IMR-90 (cell line): ENCODE data around the gene UBE2O. TPM values are rescaled to one million over a fixed set of nuclear protein-coding genes. Genes with fewer than 3 reads are reported as not detected.

Experiments used
- ATAC-seq: fragments of 200-7000 bp; cut with Tn5 transposase; 2 replicates; pipeline ENCODE4 v1.9.1; 2020; ENCODE audit warnings: low read depth, mild to moderate bottlenecking, moderate library complexity
- BruUV-seq: library from RNA; stranded (reverse); fragments of 400-500 nt; replicated peaks from 2 replicates; lab custom pipeline; 2021; lab: Mats Ljungman, UMichigan
- CTCF ChIA-PET: fragments of 300-600 bp; formaldehyde crosslinking; extraction: SDS; loops from one replicate; lab custom pipeline; 2021; ENCODE audit warnings: antibody characterized with exemption; lab: Yijun Ruan, JAX
- POLR2A ChIA-PET: fragments of 300-600 bp; sonication (Branson Sonifier 250); formaldehyde crosslinking; loops from one replicate; lab custom pipeline; 2022; ENCODE audit warnings: antibody characterized with exemption; ENCODE audit not compliant: unreplicated experiment; lab: Charles Lee
- DNase-seq: peaks from one replicate; pipeline ENCODE4 v3.0.0; 2013
- H2AFZ ChIP-seq: replicated peaks from 2 replicates; pipeline ENCODE3; 2013; ENCODE audit warnings: low read length, mild to moderate bottlenecking; ENCODE audit not compliant: poor library complexity
- H2AK5ac ChIP-seq: 2 replicates; pipeline ENCODE4 v1.6.1; 2013; ENCODE audit warnings: low read depth, low read length, inconsistent platforms
- H2AK9ac ChIP-seq: replicated peaks from 2 replicates; pipeline ENCODE3; 2013; ENCODE audit warnings: mild to moderate bottlenecking, low read depth, low read length, moderate library complexity; ENCODE audit not compliant: poor library complexity
- H2BK120ac ChIP-seq: 2 replicates; pipeline ENCODE4 v1.6.1; 2013; ENCODE audit warnings: low read depth, low read length, inconsistent platforms
- H2BK15ac ChIP-seq: 3 replicates; pipeline ENCODE4 v1.6.1; 2013; ENCODE audit warnings: low read depth, low read length, inconsistent platforms
- H2BK20ac ChIP-seq: 2 replicates; pipeline ENCODE4 v1.6.1; 2013; ENCODE audit warnings: low read depth, mild to moderate bottlenecking, inconsistent platforms, low read length, moderate library complexity
- H2BK5ac ChIP-seq: 2 replicates; pipeline ENCODE4 v1.6.1; 2013; ENCODE audit warnings: mild to moderate bottlenecking, low read depth, low read length, inconsistent platforms; ENCODE audit not compliant: poor library complexity, severe bottlenecking
- H3K14ac ChIP-seq: replicated peaks from 2 replicates; pipeline ENCODE4 v1.6.1; 2013; ENCODE audit warnings: low read depth, low read length, inconsistent platforms
- H3K18ac ChIP-seq: 2 replicates; pipeline ENCODE4 v1.6.1; 2013; ENCODE audit warnings: low read depth, low read length, control low read depth
- H3K23ac ChIP-seq: 2 replicates; pipeline ENCODE4 v1.6.1; 2013; ENCODE audit warnings: low read depth, low read length, inconsistent platforms
- H3K27ac ChIP-seq: 2 replicates; pipeline ENCODE4 v1.5.1; 2013; ENCODE audit warnings: mild to moderate bottlenecking, control low read depth, low read length; ENCODE audit not compliant: insufficient read depth
- H3K27me3 ChIP-seq: 2 replicates; pipeline ENCODE4 v1.6.1; 2013; ENCODE audit warnings: low read length; ENCODE audit not compliant: control insufficient read depth, insufficient read depth
- H3K36me3 ChIP-seq: 2 replicates; pipeline ENCODE4 v1.6.1; 2013; ENCODE audit warnings: low read length, mixed read lengths; ENCODE audit not compliant: control insufficient read depth, insufficient read depth
- H3K4ac ChIP-seq: 2 replicates; pipeline ENCODE4 v1.6.1; 2013; ENCODE audit warnings: low read depth, low read length, inconsistent platforms
- H3K4me1 ChIP-seq: 2 replicates; pipeline ENCODE4 v1.6.1; 2013; ENCODE audit warnings: low read length, mixed read lengths; ENCODE audit not compliant: control insufficient read depth, insufficient read depth
- H3K4me2 ChIP-seq: 2 replicates; pipeline ENCODE4 v1.6.1; 2013; ENCODE audit warnings: low read depth, mild to moderate bottlenecking, control low read depth, low read length, moderate library complexity
- H3K4me3 ChIP-seq: 2 replicates; pipeline ENCODE4 v1.5.1; 2013; ENCODE audit warnings: low read depth, mild to moderate bottlenecking, control low read depth, low read length, moderate library complexity; ENCODE audit not compliant: insufficient read depth
- H3K56ac ChIP-seq: 2 replicates; pipeline ENCODE4 v1.6.1; 2013; ENCODE audit warnings: low read length, inconsistent platforms; ENCODE audit not compliant: insufficient read depth; ENCODE audit errors: extremely low read depth
- H3K79me1 ChIP-seq, 2 experiments: 2 replicates each; pipeline ENCODE4 v1.6.1; 2013; ENCODE audit warnings: low read length in 2 of 2, inconsistent platforms in 1 of 2, low read depth in 1 of 2
- H3K9ac ChIP-seq: 2 replicates; pipeline ENCODE4 v1.6.1; 2013; ENCODE audit warnings: low read depth, low read length, control low read depth
- H3K9me1 ChIP-seq: 2 replicates; pipeline ENCODE4 v1.6.1; 2013; ENCODE audit warnings: low read length, inconsistent platforms; ENCODE audit not compliant: insufficient read depth
- H3K9me3 ChIP-seq: 2 replicates; pipeline ENCODE4 v1.6.1; 2013; ENCODE audit warnings: low read length; ENCODE audit not compliant: control insufficient read depth, insufficient read depth
- H4K20me1 ChIP-seq: 2 replicates; pipeline ENCODE4 v1.6.1; 2013; ENCODE audit warnings: low read length, inconsistent platforms; ENCODE audit not compliant: insufficient read depth
- H4K5ac ChIP-seq: 2 replicates; pipeline ENCODE4 v1.6.1; 2013; ENCODE audit warnings: mild to moderate bottlenecking, low read depth, low read length, control low read depth
- H4K8ac ChIP-seq, 2 experiments: 2 replicates each; pipeline ENCODE4 v1.6.1; 2013; ENCODE audit warnings: low read depth in 2 of 2, low read length in 2 of 2, control low read depth in 1 of 2, inconsistent platforms in 1 of 2
- H4K91ac ChIP-seq: 2 replicates; pipeline ENCODE4 v1.6.1; 2013; ENCODE audit warnings: low read depth, low read length, inconsistent platforms; ENCODE audit not compliant: insufficient read depth
- CEBPB ChIP-seq: IDR thresholded peaks from 2 replicates; pipeline ENCODE4 v1.6.1; 2012; ENCODE audit warnings: low read depth, low read length, improper control_type of control experiment
- CTCF ChIP-seq: conservative IDR thresholded peaks from 2 replicates; pipeline ENCODE4 v1.5.1; 2012; ENCODE audit warnings: mild to moderate bottlenecking, low read depth, low read length, improper control_type of control experiment
- SMC3 ChIP-seq: fragments of 150-350 bp; IDR thresholded peaks from 2 replicates; pipeline ENCODE4 v1.6.1; 2016; ENCODE audit warnings: low read depth, mild to moderate bottlenecking, antibody characterized with exemption, low read length, moderate library complexity
- WGBS, 2 experiments: methylation state at CpG; one replicate each; pipeline versions ENCODE4 v1.1.5 to v1.1.7; 2013; ENCODE audit warnings: missing lambda C conversion rate in 2 of 2; ENCODE audit not compliant: insufficient read length in 1 of 2; ENCODE audit errors: extremely low coverage in 2 of 2; 5-methylcytosine and 5-hydroxymethylcytosine counted together
- dilution Hi-C: fragments of 300-500 bp; cut with HindIII; formaldehyde crosslinking; loops from one replicate; pipeline ENCODE4 v1.14.3; 2018; ENCODE audit warnings: low sequenced_read_pairs; ENCODE audit not compliant: unreplicated experiment
- in situ Hi-C: fragments of 300-500 bp; cut with MboI; formaldehyde crosslinking; loops from 3 replicates; pipeline ENCODE4 v1.14.3; 2019; ENCODE audit warnings: low sequenced_read_pairs, inconsistent platforms, mixed read lengths
- intact Hi-C: fragments of 100-400 bp; cut with micrococcal nuclease; formaldehyde crosslinking; loops from 2 replicates; pipeline ENCODE4 v1.10.0; 2022
- polyA plus RNA-seq, 3 experiments: library from polyadenylated mRNA; depleted of rRNA; stranded (reverse); fragments of >200 nt; gene quantifications; 2 replicates each; pipeline ENCODE4 v1.2.3, GENCODE V29; 2012; ENCODE audit warnings: low replicate concordance in 1 of 3
- total RNA-seq: library from RNA; depleted of rRNA; stranded (reverse); fragments of >200 nt; gene quantifications from 2 replicates; pipeline ENCODE4 v1.2.3, GENCODE V29; 2012

Gene UBE2O
- total and polyA plus RNA-seq, 2 of the 4 experiments (the other 2 are of a cell fraction): 17.6 TPM

- Histone ChIP-seq H3K36me3 (no peaks in the 10 kb centered on the region), H3K9ac (no peak overlapping the region), H2BK5ac (no peak overlapping the region), H2AFZ (peak overlapping the region; percentile 63), H3K27ac (no peak overlapping the region), H2AK9ac (peak overlapping the region; percentile 65), H3K9me3 (no peaks in the 10 kb centered on the region), H3K56ac (no peak overlapping the region), H4K5ac (no peak overlapping the region), H3K4me3 (no peak overlapping the region), H3K23ac (no peak overlapping the region), H3K14ac (no peak overlapping the region), H4K91ac (no peak overlapping the region), H3K4ac (no peak overlapping the region), H2BK15ac (no peak overlapping the region), H3K4me2 (no peak overlapping the region), H3K18ac (no peak overlapping the region), H4K20me1 (no peaks in the 10 kb centered on the region), H3K27me3 (0 out of 2 replicates have a peak, but pooled peaks cover 4% of the 10 kb centered on the region), H3K79me1 (no peaks in the 10 kb centered on the region), H4K8ac (no peak overlapping the region), H2AK5ac (no peak overlapping the region), H2BK120ac (no peak overlapping the region), H3K4me1 (peaks cover 6% of the 10 kb centered on the region; the same call in 1 of the 2 replicates), H3K9me1 (no peaks in the 10 kb centered on the region), H2BK20ac (no peak overlapping the region)
- ChIA-PET POLR2A (no interaction called here), CTCF (no interaction called here)
- TF ChIP-seq CTCF: no peak
- peak; percentile 57 for TF ChIP-seq CEBPB
- no peak for TF ChIP-seq SMC3
- WGBS, 2 experiments: 88% methylated on average over 10 of the region's 24 CpGs; no CpG with 5 or more reads in 1 of the 2 experiments
- DNase-seq (no peak), ATAC-seq (no peak)
- intact Hi-C loops (loop anchor here (5.0 kb wide), 1 partner anchor 160 kb away; no protein-coding TSS in a partner anchor), dilution Hi-C loops (no loop called here), in situ Hi-C loops (no loop called here)
- no TSS peak for BruUV-seq
These were observed 9.8 kb upstream of the UBE2O start for GRCh38 chr17:76462556-76463290.
